ENCODE measurements around the gene KLHL29. TPM values are rescaled to one million over a fixed set of nuclear protein-coding genes. Genes with fewer than 3 reads are reported as not detected.

The KLHL29 gene
- polyA plus RNA-seq, 1 donor from 2014 or later, result 42.4 TPM

DNA sequence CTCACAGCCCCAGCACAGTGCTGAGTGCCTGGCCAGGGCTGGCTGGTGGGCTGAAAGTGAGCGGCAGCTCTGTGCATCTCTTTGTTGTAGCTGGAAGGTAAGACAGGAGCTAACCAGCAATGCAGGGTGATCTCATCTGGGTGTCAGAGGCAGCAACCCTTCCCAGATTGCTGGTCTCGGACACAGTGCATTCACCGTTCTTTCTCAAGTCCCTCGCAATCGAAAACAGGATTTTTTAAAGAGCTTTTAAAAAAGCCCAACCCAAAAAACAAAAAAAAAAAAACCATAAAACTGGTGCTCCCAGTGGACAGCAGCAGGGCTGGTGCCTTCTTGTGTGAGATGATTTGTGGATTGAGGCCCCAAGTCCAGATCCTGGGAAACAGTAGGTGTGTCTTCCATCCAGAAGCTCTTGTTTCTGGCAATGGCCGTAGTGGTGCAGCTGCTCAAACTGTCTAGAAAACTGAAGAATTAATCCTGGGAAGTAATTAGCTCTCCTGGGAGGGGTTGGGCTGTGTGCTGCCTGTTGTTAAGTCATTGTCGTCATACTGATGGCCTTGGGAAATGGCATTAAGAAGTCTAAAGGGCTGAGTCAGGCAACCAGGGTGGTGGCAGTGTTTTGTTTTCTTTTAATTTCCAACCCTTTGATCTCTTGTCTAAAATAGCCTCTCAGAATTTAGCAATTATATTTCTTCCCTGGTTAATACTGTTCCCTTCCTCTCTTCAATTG lies 156.7 kb downstream of the KLHL29 start:
- no peak overlapping the region for H2AFZ ChIP-seq (ENCODE audit: low read depth, low read length)
- no peak overlapping the region for H3K9ac ChIP-seq (ENCODE audit: low read length)
- H3K9me3 ChIP-seq (ENCODE audit: low read length), result no peaks in the 10 kb centered on the region
- no peaks in the 10 kb centered on the region for H3K27me3 ChIP-seq (ENCODE audit: insufficient read depth, low read depth, low read length)
- H3K9me2 ChIP-seq (ENCODE audit: insufficient read depth, low read length), result no peaks in the 10 kb centered on the region
- H3K36me3 ChIP-seq (ENCODE audit: insufficient read depth, low read length), result no peaks in the 10 kb centered on the region
- H3F3A ChIP-seq (ENCODE audit: insufficient read depth, low read length, poor library complexity, severe bottlenecking), result no peaks in the 10 kb centered on the region
- H3K4me2 ChIP-seq (ENCODE audit: low read length), result no peak overlapping the region
- H3K4me3 ChIP-seq (ENCODE audit: low read length), result no peak overlapping the region
- H4K20me1 ChIP-seq (ENCODE audit: insufficient read depth), result peaks cover 10% of the 10 kb centered on the region
- TF ChIP-seq, protein P1, sequence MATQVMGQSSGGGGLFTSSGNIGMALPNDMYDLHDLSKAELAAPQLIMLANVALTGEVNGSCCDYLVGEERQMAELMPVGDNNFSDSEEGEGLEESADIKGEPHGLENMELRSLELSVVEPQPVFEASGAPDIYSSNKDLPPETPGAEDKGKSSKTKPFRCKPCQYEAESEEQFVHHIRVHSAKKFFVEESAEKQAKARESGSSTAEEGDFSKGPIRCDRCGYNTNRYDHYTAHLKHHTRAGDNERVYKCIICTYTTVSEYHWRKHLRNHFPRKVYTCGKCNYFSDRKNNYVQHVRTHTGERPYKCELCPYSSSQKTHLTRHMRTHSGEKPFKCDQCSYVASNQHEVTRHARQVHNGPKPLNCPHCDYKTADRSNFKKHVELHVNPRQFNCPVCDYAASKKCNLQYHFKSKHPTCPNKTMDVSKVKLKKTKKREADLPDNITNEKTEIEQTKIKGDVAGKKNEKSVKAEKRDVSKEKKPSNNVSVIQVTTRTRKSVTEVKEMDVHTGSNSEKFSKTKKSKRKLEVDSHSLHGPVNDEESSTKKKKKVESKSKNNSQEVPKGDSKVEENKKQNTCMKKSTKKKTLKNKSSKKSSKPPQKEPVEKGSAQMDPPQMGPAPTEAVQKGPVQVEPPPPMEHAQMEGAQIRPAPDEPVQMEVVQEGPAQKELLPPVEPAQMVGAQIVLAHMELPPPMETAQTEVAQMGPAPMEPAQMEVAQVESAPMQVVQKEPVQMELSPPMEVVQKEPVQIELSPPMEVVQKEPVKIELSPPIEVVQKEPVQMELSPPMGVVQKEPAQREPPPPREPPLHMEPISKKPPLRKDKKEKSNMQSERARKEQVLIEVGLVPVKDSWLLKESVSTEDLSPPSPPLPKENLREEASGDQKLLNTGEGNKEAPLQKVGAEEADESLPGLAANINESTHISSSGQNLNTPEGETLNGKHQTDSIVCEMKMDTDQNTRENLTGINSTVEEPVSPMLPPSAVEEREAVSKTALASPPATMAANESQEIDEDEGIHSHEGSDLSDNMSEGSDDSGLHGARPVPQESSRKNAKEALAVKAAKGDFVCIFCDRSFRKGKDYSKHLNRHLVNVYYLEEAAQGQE (IDR thresholded peaks at IDR 0.05; ENCODE audit: borderline replicate concordance), result no peak
- TF ChIP-seq EP300 (conservative IDR thresholded peaks at IDR 0.05; ENCODE audit: poor library complexity, severe bottlenecking) (no peak), RAD21 (conservative IDR thresholded peaks at IDR 0.05) (no peak)
- no peak overlapping the region for H3K27ac ChIP-seq (ENCODE audit: low read length)
- H3K79me2 ChIP-seq (replicated peaks; ENCODE audit: insufficient read depth, low read length), result no peaks in the 10 kb centered on the region

GRCh38 chr2:23542230-23542789 lies 157.3 kb downstream of the KLHL29 start:
- Histone ChIP-seq H4K20me1 (ENCODE audit: insufficient read depth) (peaks cover 10% of the 10 kb centered on the region), H3K27ac (ENCODE audit: low read length) (no peak overlapping the region), H3K4me2 (ENCODE audit: low read length) (no peak overlapping the region), H3K9ac (ENCODE audit: low read length) (no peak overlapping the region), H3F3A (ENCODE audit: insufficient read depth, low read length, poor library complexity, severe bottlenecking) (no peaks in the 10 kb centered on the region), H3K79me2 (replicated peaks; ENCODE audit: insufficient read depth, low read length) (no peaks in the 10 kb centered on the region), H2AFZ (ENCODE audit: low read depth, low read length) (no peak overlapping the region), H3K36me3 (ENCODE audit: insufficient read depth, low read length) (no peaks in the 10 kb centered on the region), H3K4me3 (ENCODE audit: low read length) (no peak overlapping the region), H3K9me3 (ENCODE audit: low read length) (no peaks in the 10 kb centered on the region), H3K9me2 (ENCODE audit: insufficient read depth, low read length) (no peaks in the 10 kb centered on the region), H3K27me3 (ENCODE audit: insufficient read depth, low read depth, low read length) (no peaks in the 10 kb centered on the region)
- TF ChIP-seq EP300 (conservative IDR thresholded peaks at IDR 0.05; ENCODE audit: poor library complexity, severe bottlenecking) (no peak), SMC3 (conservative IDR thresholded peaks at IDR 0.05; ENCODE audit: poor library complexity) (no peak), EZH2 (IDR thresholded peaks at IDR 0.05; ENCODE audit: borderline replicate concordance, insufficient read depth, low read length, poor library complexity, severe bottlenecking) (no peak), POLR2AphosphoS5 (IDR thresholded peaks at IDR 0.05) (no peak), MXI1 (conservative IDR thresholded peaks at IDR 0.05; ENCODE audit: poor library complexity, severe bottlenecking) (no peak), RAD21 (conservative IDR thresholded peaks at IDR 0.05) (no peak), TAF1 (IDR thresholded peaks at IDR 0.05; ENCODE audit: low read depth) (no peak)
- TF ChIP-seq, protein P2, sequence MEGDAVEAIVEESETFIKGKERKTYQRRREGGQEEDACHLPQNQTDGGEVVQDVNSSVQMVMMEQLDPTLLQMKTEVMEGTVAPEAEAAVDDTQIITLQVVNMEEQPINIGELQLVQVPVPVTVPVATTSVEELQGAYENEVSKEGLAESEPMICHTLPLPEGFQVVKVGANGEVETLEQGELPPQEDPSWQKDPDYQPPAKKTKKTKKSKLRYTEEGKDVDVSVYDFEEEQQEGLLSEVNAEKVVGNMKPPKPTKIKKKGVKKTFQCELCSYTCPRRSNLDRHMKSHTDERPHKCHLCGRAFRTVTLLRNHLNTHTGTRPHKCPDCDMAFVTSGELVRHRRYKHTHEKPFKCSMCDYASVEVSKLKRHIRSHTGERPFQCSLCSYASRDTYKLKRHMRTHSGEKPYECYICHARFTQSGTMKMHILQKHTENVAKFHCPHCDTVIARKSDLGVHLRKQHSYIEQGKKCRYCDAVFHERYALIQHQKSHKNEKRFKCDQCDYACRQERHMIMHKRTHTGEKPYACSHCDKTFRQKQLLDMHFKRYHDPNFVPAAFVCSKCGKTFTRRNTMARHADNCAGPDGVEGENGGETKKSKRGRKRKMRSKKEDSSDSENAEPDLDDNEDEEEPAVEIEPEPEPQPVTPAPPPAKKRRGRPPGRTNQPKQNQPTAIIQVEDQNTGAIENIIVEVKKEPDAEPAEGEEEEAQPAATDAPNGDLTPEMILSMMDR (IDR thresholded peaks at IDR 0.05; ENCODE audit: poor library complexity, severe bottlenecking), result no peak
- TF ChIP-seq, protein P1 (IDR thresholded peaks at IDR 0.05; ENCODE audit: borderline replicate concordance), result no peak
